CD4-positive, alpha-beta T cell (primary cell): ENCODE results near the gene CRB1. TPM values are rescaled to one million over a fixed set of nuclear protein-coding genes. Genes with fewer than 3 reads are reported as not detected.

Experiments used
- ATAC-seq: fragments of 200-7000 bp; cut with Tn5 transposase; one replicate; pipeline ENCODE4 v1.10.0; 2022; ENCODE audit warnings: mild to moderate bottlenecking; ENCODE audit not compliant: poor library complexity
- CTCF ChIA-PET: fragments of 350-600 bp; sonication (Branson Sonifier 250); formaldehyde crosslinking; loops from one replicate; lab custom pipeline; 2021; ENCODE audit warnings: antibody characterized with exemption, inconsistent platforms; lab: Charles Lee
- POLR2A ChIA-PET: fragments of 350-600 bp; sonication (Branson Sonifier 250); formaldehyde crosslinking; loops from one replicate; lab custom pipeline; 2021; ENCODE audit warnings: antibody characterized with exemption, inconsistent platforms; lab: Charles Lee
- DNase-seq, 14 experiments: peaks; one replicate each; pipeline ENCODE4 v3.0.0-alpha.2; 2013 to 2020; ENCODE audit warnings: mixed read lengths in 2 of 14
- H3K27ac ChIP-seq, 2 donors: one replicate each; pipeline versions ENCODE4 v1.5.1 to v1.7.0; 2013; ENCODE audit warnings: low read length in 2 of 2, low read depth in 1 of 2, mild to moderate bottlenecking in 1 of 2
- H3K27me3 ChIP-seq, 2 experiments: 1 replicate in 1 of 2; 2 replicates in 1 of 2; pipeline versions ENCODE4 v1.6.1 to v1.7.0; 2013; ENCODE audit warnings: low read length in 2 of 2, control low read depth in 1 of 2, mild to moderate bottlenecking in 1 of 2, moderate library complexity in 1 of 2; ENCODE audit not compliant: insufficient read depth in 2 of 2, control insufficient read depth in 1 of 2
- H3K36me3 ChIP-seq: one replicate; pipeline ENCODE4 v1.6.1; 2013; ENCODE audit warnings: low read length, control low read depth; ENCODE audit not compliant: insufficient read depth
- H3K4me1 ChIP-seq: one replicate; pipeline ENCODE4 v1.6.1; 2013; ENCODE audit warnings: low read length, control low read depth; ENCODE audit not compliant: insufficient read depth
- H3K4me3 ChIP-seq: one replicate; pipeline ENCODE4 v1.5.1; 2013; ENCODE audit warnings: mild to moderate bottlenecking, low read length, moderate library complexity
- H3K9me3 ChIP-seq, 2 experiments: 1 replicate in 1 of 2; 2 replicates in 1 of 2; pipeline versions ENCODE4 v1.6.1 to v1.7.0; 2013; ENCODE audit warnings: low read length in 2 of 2, mild to moderate bottlenecking in 2 of 2, control low read depth in 1 of 2, moderate library complexity in 1 of 2; ENCODE audit not compliant: control insufficient read depth in 1 of 2, insufficient read depth in 1 of 2
- H3K27ac Mint-ChIP-seq: one replicate; pipeline ENCODE4 v1.8.0; 2020; ENCODE audit warnings: mixed read lengths
- H3K27me3 Mint-ChIP-seq: one replicate; pipeline ENCODE4 v1.8.0; 2021; ENCODE audit warnings: mixed read lengths
- H3K36me3 Mint-ChIP-seq: one replicate; pipeline ENCODE4 v1.8.0; 2021; ENCODE audit warnings: low read depth, mixed read lengths
- H3K4me1 Mint-ChIP-seq: one replicate; pipeline ENCODE4 v1.8.0; 2021; ENCODE audit warnings: low read depth, mixed read lengths
- H3K4me3 Mint-ChIP-seq: one replicate; pipeline ENCODE4 v1.8.0; 2020; ENCODE audit warnings: mild to moderate bottlenecking, mixed read lengths
- H3K9me3 Mint-ChIP-seq: one replicate; pipeline ENCODE4 v1.8.0; 2020; ENCODE audit warnings: mixed read lengths
- CTCF ChIP-seq: fragments of 200-600 bp; IDR thresholded peaks from one replicate; pipeline ENCODE4 v1.8.0; 2022; ENCODE audit warnings: antibody characterized with exemption, mild to moderate bottlenecking
- intact Hi-C, 2 experiments: fragments of 100-400 bp; cut with DNase I in 1 of 2; cut with micrococcal nuclease in 1 of 2; formaldehyde crosslinking; loops; one replicate each; pipeline versions ENCODE4 v1.15.1 to v1.9.0; 2023 to 2025; cut with DNase I, micrococcal nuclease
- total RNA-seq, 174 experiments: library from RNA in 2 of 174; stranded (reverse) in 2 of 174; gene quantifications; one replicate each; pipeline ENCODE4 v1.2.3 and lab custom pipeline; 2021 to 2026

The CRB1 gene
- total RNA-seq, 2 experiments from 2014 or later, result 0.17 to 0.25 TPM

- Mint-ChIP-seq H3K4me3 (no peak overlapping the region), H3K9me3 (no peaks in the 10 kb centered on the region), H3K27ac (no peak overlapping the region), H3K36me3 (no peaks in the 10 kb centered on the region), H3K4me1 (no peaks in the 10 kb centered on the region), H3K27me3 (no peaks in the 10 kb centered on the region)
- no peak for TF ChIP-seq CTCF
- Histone ChIP-seq H3K4me1 (no peaks in the 10 kb centered on the region), H3K9me3 (no peaks in the 10 kb centered on the region), H3K36me3 (no peaks in the 10 kb centered on the region), H3K4me3 (no peak overlapping the region), H3K27me3 (no peaks in the 10 kb centered on the region), H3K27ac (no peak overlapping the region)
- intact Hi-C loops, result no loop called here
- ChIA-PET CTCF (no interaction called here), POLR2A (no interaction called here)
- DNase-seq, result no peak
- ATAC-seq, result no peak
Measured at GRCh38 chr1:197312163-197312562, 44.1 kb downstream of the CRB1 start.

GRCh38 chr1:197313713-197314112 lies 45.7 kb downstream of the CRB1 start:
- ATAC-seq, result no peak
- no peak overlapping the region for H3K4me3 ChIP-seq
- Mint-ChIP-seq H3K36me3 (no peaks in the 10 kb centered on the region), H3K4me1 (no peaks in the 10 kb centered on the region), H3K9me3 (no peaks in the 10 kb centered on the region), H3K27me3 (no peaks in the 10 kb centered on the region), H3K27ac (no peak overlapping the region), H3K4me3 (no peak overlapping the region)
- CTCF ChIA-PET, result no interaction called here
- DNase-seq, result no peak
- no peaks in the 10 kb centered on the region for H3K9me3 ChIP-seq
- intact Hi-C loops, result no loop called here
- H3K4me1 ChIP-seq, result no peaks in the 10 kb centered on the region
- POLR2A ChIA-PET, result no interaction called here
- no peaks in the 10 kb centered on the region for H3K36me3 ChIP-seq
- no peak overlapping the region for H3K27ac ChIP-seq
- H3K27me3 ChIP-seq, result no peaks in the 10 kb centered on the region
- no peak for TF ChIP-seq CTCF

- intact Hi-C loops, result no loop called here
- POLR2A ChIA-PET, result no interaction called here
- DNase-seq, result no peak
Measured at GRCh38 chr1:197314682-197315081, 46.6 kb downstream of the CRB1 start.

More at GRCh38 chr1:197314682-197315081, 46.6 kb downstream of the CRB1 start:
- Histone ChIP-seq H3K27ac (no peak overlapping the region), H3K36me3 (no peaks in the 10 kb centered on the region), H3K4me3 (no peak overlapping the region), H3K4me1 (no peaks in the 10 kb centered on the region), H3K27me3 (no peaks in the 10 kb centered on the region), H3K9me3 (no peaks in the 10 kb centered on the region)
- ATAC-seq, result no peak
- CTCF ChIA-PET, result interaction anchor here (1.5 kb wide), 1 partner anchor 9 kb away, joined by 3 read pairs; no protein-coding TSS in a partner anchor
- no peak for TF ChIP-seq CTCF
- no peaks in the 10 kb centered on the region for H3K4me1 Mint-ChIP-seq
- H3K36me3 Mint-ChIP-seq, result no peaks in the 10 kb centered on the region
- H3K4me3 Mint-ChIP-seq, result no peak overlapping the region
- no peaks in the 10 kb centered on the region for H3K9me3 Mint-ChIP-seq
- no peak overlapping the region for H3K27ac Mint-ChIP-seq
- no peaks in the 10 kb centered on the region for H3K27me3 Mint-ChIP-seq
